Neural cell (in vitro differentiated cells): ENCODE data around the gene KIF1B. TPM values are rescaled to one million over a fixed set of nuclear protein-coding genes. Genes with fewer than 3 reads are reported as not detected.

Source experiments
- H2AFZ ChIP-seq: fragments of 200-600, 300-800 bp; sonication (generic), shearing (Covaris generic); 2 replicates; pipeline ENCODE4 v1.6.0; 2014; ENCODE audit warnings: low read depth, mild to moderate bottlenecking, antibody characterized with exemption, low read length, moderate library complexity
- H3F3A ChIP-seq: fragments of 200-600 bp; shearing (Covaris generic); 2 replicates; pipeline ENCODE4 v1.6.1; 2016; ENCODE audit warnings: mild to moderate bottlenecking, moderate library complexity, mixed read lengths, antibody characterized with exemption, low read length; ENCODE audit not compliant: insufficient read depth, poor library complexity, severe bottlenecking
- H3K27ac ChIP-seq: fragments of 200-600, 300-800 bp; sonication (generic), shearing (Covaris generic); 2 replicates; pipeline ENCODE4 v1.5.1; 2014; ENCODE audit warnings: mild to moderate bottlenecking, low read length, moderate library complexity
- H3K27me3 ChIP-seq: fragments of 300-800, 200-600 bp; sonication (generic), shearing (Covaris generic); 2 replicates; pipeline ENCODE4 v1.6.0; 2014; ENCODE audit warnings: mild to moderate bottlenecking, low read depth, low read length, moderate library complexity; ENCODE audit not compliant: insufficient read depth
- H3K36me3 ChIP-seq: fragments of 300-800, 200-600 bp; sonication (generic), shearing (Covaris generic); 2 replicates; pipeline ENCODE4 v1.5.1; 2014; ENCODE audit warnings: mild to moderate bottlenecking, antibody characterized with exemption, low read length, moderate library complexity; ENCODE audit not compliant: insufficient read depth
- H3K4me2 ChIP-seq: fragments of 300-800, 200-600 bp; sonication (generic), shearing (Covaris generic); 2 replicates; pipeline ENCODE4 v1.6.0; 2014; ENCODE audit warnings: mild to moderate bottlenecking, low read length
- H3K4me3 ChIP-seq: fragments of 300-800, 200-600 bp; sonication (generic), shearing (Covaris generic); 2 replicates; pipeline ENCODE4 v1.5.1; 2014; ENCODE audit warnings: mild to moderate bottlenecking, low read length, moderate library complexity
- H3K79me2 ChIP-seq: fragments of 200-600 bp; shearing (Covaris generic); replicated peaks from 2 replicates; pipeline ENCODE4 v1.6.0; 2014; ENCODE audit warnings: mild to moderate bottlenecking, low read length, moderate library complexity; ENCODE audit not compliant: insufficient read depth
- H3K9ac ChIP-seq: fragments of 300-800, 200-600 bp; sonication (generic), shearing (Covaris generic); 2 replicates; pipeline ENCODE4 v1.6.1; 2016; ENCODE audit warnings: mild to moderate bottlenecking, low read length, mixed read lengths
- H3K9me2 ChIP-seq: fragments of 200-600 bp; shearing (Covaris generic); 2 replicates; pipeline ENCODE4 v1.6.1; 2016; ENCODE audit warnings: mild to moderate bottlenecking, low read length, mixed read lengths; ENCODE audit not compliant: insufficient read depth
- H3K9me3 ChIP-seq: fragments of 200-600, 300-800 bp; sonication (generic), shearing (Covaris generic); 2 replicates; pipeline ENCODE4 v1.6.1; 2016; ENCODE audit warnings: mild to moderate bottlenecking, mixed run types, low read length, moderate library complexity, mixed read lengths
- H4K20me1 ChIP-seq: fragments of 200-600 bp; shearing (Covaris generic); 2 replicates; pipeline ENCODE4 v1.6.1; 2016; ENCODE audit warnings: mild to moderate bottlenecking, mixed run types; ENCODE audit not compliant: insufficient read depth
- CTCF ChIP-seq: fragments of 450-650 bp; IDR thresholded peaks from 2 replicates; pipeline ENCODE4 v1.5.1; 2014; ENCODE audit warnings: antibody characterized with exemption, mild to moderate bottlenecking, moderate library complexity; ENCODE audit not compliant: poor library complexity, severe bottlenecking
- EP300 ChIP-seq: fragments of 450-650 bp; conservative IDR thresholded peaks from 2 replicates; pipeline ENCODE4 v1.6.1; 2014; ENCODE audit warnings: antibody characterized with exemption, mild to moderate bottlenecking, moderate library complexity; ENCODE audit not compliant: poor library complexity, severe bottlenecking
- EZH2 ChIP-seq: fragments of 200-600, 300-800 bp; shearing (Covaris generic), sonication (generic); IDR thresholded peaks from 2 replicates; pipeline ENCODE4 v1.6.1; 2014; ENCODE audit warnings: antibody characterized with exemption, low read length, borderline replicate concordance, mild to moderate bottlenecking; ENCODE audit not compliant: insufficient read depth, poor library complexity, severe bottlenecking
- MXI1 ChIP-seq: fragments of 450-650 bp; conservative IDR thresholded peaks from 2 replicates; pipeline ENCODE4 v1.6.1; 2014; ENCODE audit warnings: antibody characterized with exemption, mild to moderate bottlenecking; ENCODE audit not compliant: poor library complexity, severe bottlenecking
- POLR2AphosphoS5 ChIP-seq: IDR thresholded peaks from 2 replicates; pipeline ENCODE4 v1.6.1; 2012
- RAD21 ChIP-seq: fragments of 450-650 bp; conservative IDR thresholded peaks from 2 replicates; pipeline ENCODE4 v1.6.1; 2014; ENCODE audit warnings: antibody characterized with exemption, mild to moderate bottlenecking, moderate library complexity
- REST ChIP-seq: IDR thresholded peaks from 2 replicates; pipeline ENCODE4 v1.6.1; 2012; ENCODE audit warnings: borderline replicate concordance
- SMC3 ChIP-seq: fragments of 450-650 bp; conservative IDR thresholded peaks from 2 replicates; pipeline ENCODE4 v1.6.1; 2014; ENCODE audit warnings: antibody characterized with exemption, mild to moderate bottlenecking, moderate library complexity; ENCODE audit not compliant: poor library complexity
- TAF1 ChIP-seq: IDR thresholded peaks from 2 replicates; pipeline ENCODE4 v1.6.1; 2012; ENCODE audit warnings: low read depth
- polyA minus RNA-seq: library from RNA; depleted of rRNA, polyadenylated mRNA; stranded (reverse); fragments of >200 nt; gene quantifications from 2 replicates; pipeline ENCODE4 v1.2.3, GENCODE V29; 2014
- polyA plus RNA-seq: library from polyadenylated mRNA; depleted of rRNA; stranded (reverse); fragments of >200 nt; gene quantifications from 2 replicates; pipeline ENCODE4 v1.2.3, GENCODE V29; 2014

KIF1B gene
- polyA plus RNA-seq (76.4 and 83.1 TPM in 2 replicates), polyA minus RNA-seq (241 and 299 TPM in 2 replicates)

DNA sequence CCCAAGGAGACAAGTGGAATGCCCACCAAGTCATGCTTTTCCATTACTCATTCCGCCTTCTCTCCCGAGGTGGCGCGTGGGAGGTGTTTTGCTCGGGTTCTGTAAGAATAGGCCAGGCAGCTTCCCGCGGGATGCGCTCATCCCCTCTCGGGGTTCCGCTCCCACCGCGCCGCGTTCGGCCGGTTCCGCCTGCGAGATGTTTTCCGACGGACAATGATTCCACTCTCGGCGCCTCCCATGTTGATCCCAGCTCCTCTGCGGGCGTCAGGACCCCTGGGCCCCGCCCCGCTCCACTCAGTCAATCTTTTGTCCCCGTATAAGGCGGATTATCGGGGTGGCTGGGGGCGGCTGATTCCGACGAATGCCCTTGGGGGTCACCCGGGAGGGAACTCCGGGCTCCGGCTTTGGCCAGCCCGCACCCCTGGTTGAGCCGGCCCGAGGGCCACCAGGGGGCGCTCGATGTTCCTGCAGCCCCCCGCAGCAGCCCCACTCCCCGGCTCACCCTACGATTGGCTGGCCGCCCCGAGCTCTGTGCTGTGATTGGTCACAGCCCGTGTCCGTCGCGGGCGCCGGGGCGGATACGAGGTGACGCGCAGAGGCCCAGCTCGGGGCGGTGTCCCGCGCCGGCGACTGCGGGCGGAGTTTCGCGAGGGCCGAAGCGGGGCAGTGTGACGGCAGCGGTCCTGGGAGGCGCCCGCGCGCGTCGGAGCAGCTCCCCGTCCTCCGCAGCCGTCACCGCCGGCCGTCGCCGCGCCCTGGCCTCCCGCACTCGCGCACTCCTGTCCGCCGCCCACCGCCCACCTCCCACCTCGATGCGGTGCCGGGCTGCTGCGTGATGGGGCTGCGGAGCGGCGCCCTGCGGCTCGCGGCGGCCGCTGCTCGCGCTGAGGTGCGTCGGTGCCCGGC lies at the start of gene KIF1B:
Gene KIF1B, plus strand, starts transcription at position 666 of the 906 bp plus-strand sequence. CDS start 21,759 bp downstream, outside the sequence.
- Histone ChIP-seq H3K4me2 (peak within 1 kb of the TSS; percentile 90), H3K9ac (peak within 1 kb of the TSS; percentile 100), H3K27ac (peak within 1 kb of the TSS; percentile 100), H3K9me3 (no peaks in the 10 kb centered on the region), H3F3A (peaks cover 9% of the 10 kb centered on the region), H3K36me3 (no peaks in the 10 kb centered on the region), H3K9me2 (no peaks in the 10 kb centered on the region), H3K27me3 (no peaks in the 10 kb centered on the region), H2AFZ (peak within 1 kb of the TSS; percentile 92), H3K79me2 (peaks cover 35% of the 10 kb centered on the region), H4K20me1 (peaks cover 12% of the 10 kb centered on the region), H3K4me3 (peak within 1 kb of the TSS; percentile 99)
- peak; percentile 66 for TF ChIP-seq TAF1
- TF ChIP-seq EP300 = peak; percentile 55
- peak; percentile 100 for TF ChIP-seq CTCF
- TF ChIP-seq POLR2AphosphoS5 = peak; percentile 97
- no peak for TF ChIP-seq EZH2
- TF ChIP-seq MXI1 = peak; percentile 73
- peak; percentile 64 for TF ChIP-seq RAD21
- TF ChIP-seq SMC3 = peak; percentile 78
- TF ChIP-seq REST = peak; percentile 92

- Histone ChIP-seq H3K27me3 (no peaks in the 10 kb centered on the region), H4K20me1 (no peaks in the 10 kb centered on the region), H3K4me2 (no peak overlapping the region), H3K9ac (no peak overlapping the region), H3K9me3 (no peaks in the 10 kb centered on the region), H3F3A (no peaks in the 10 kb centered on the region), H3K4me3 (no peak overlapping the region), H3K36me3 (no peaks in the 10 kb centered on the region), H3K79me2 (no peaks in the 10 kb centered on the region), H3K27ac (no peak overlapping the region), H3K9me2 (no peaks in the 10 kb centered on the region), H2AFZ (no peak overlapping the region)
- TF ChIP-seq TAF1 (no peak), CTCF (no peak), MXI1 (no peak), EP300 (no peak), REST (no peak), POLR2AphosphoS5 (no peak), EZH2 (no peak), RAD21 (no peak), SMC3 (no peak)
These were observed 49.4 kb upstream of the KIF1B start for GRCh38 chr1:10160907-10161490.
